Thoracic aorta (tissue), 2 donors: ENCODE data around the gene ARHGEF37. TPM values are rescaled to one million over a fixed set of nuclear protein-coding genes. Genes with fewer than 3 reads are reported as not detected.
A peak's percentile ranks its signal among the peaks of the same experiment; 100 is the strongest.

ENCODE experiments used
- ATAC-seq: fragments of 150-250 bp; one replicate; pipeline ENCODE4 v1.8.0; 2017; ENCODE audit warnings: low read depth; ENCODE audit not compliant: insufficient number of reproducible peaks, low FRiP score
- DNase-seq: peaks from one replicate; pipeline ENCODE4 v3.0.0-alpha.2; 2020; ENCODE audit warnings: low spot score
- H3K27ac ChIP-seq, 2 donors: fragments of 200-600 bp; sonication (generic); 1 replicate in 1 of 2; 2 replicates in 1 of 2; pipeline ENCODE4 v1.5.1; 2016; ENCODE audit warnings: mild to moderate bottlenecking in 2 of 2, moderate library complexity in 2 of 2
- H3K27me3 ChIP-seq: fragments of 200-600 bp; sonication (generic); replicated peaks from 2 replicates; pipeline ENCODE4 v1.6.0; 2016; ENCODE audit warnings: mild to moderate bottlenecking; ENCODE audit not compliant: insufficient read depth
- H3K36me3 ChIP-seq: fragments of 200-600 bp; sonication (generic); one replicate; pipeline ENCODE4 v1.5.1; 2016
- H3K4me1 ChIP-seq, 2 donors: fragments of 200-600 bp; sonication (generic); 1 replicate in 1 of 2; 2 replicates in 1 of 2; pipeline versions ENCODE4 v1.5.1 to v1.6.0; 2016; ENCODE audit warnings: low read depth in 2 of 2, mild to moderate bottlenecking in 1 of 2; ENCODE audit not compliant: control insufficient read depth in 1 of 2
- H3K4me3 ChIP-seq: fragments of 200-600 bp; sonication (generic); 2 replicates; pipeline ENCODE4 v1.5.1; 2016; ENCODE audit warnings: mild to moderate bottlenecking
- H3K9me3 ChIP-seq: fragments of 200-600 bp; sonication (generic); 2 replicates; pipeline ENCODE4 v1.5.1; 2016
- CTCF ChIP-seq: fragments of 200-600 bp; sonication (generic); IDR thresholded peaks from one replicate; pipeline ENCODE4 v1.5.1; 2019; ENCODE audit warnings: antibody characterized with exemption
- total RNA-seq, 2 donors: library from RNA; depleted of rRNA; stranded (reverse); fragments of >200 nt; gene quantifications; one replicate each; pipeline versions ENCODE4 v1.1.0 to v1.2.3, GENCODE V29; 2016

The ARHGEF37 gene
- total RNA-seq, 2 donors from 2014 or later, result 5.6 to 11.4 TPM

- TF ChIP-seq CTCF, result no peak
- Histone ChIP-seq H3K27ac (no peak overlapping the region), H3K4me1 (peaks cover 0 to 8% of the 10 kb centered on the region in 2 donors), H3K27me3 (no peaks in the 10 kb centered on the region), H3K36me3 (no peaks in the 10 kb centered on the region), H3K4me3 (no peak overlapping the region), H3K9me3 (no peaks in the 10 kb centered on the region)
- no peak for DNase-seq
- ATAC-seq, result no peak
Observed at GRCh38 chr5:149636191-149636860, 55.0 kb downstream of the ARHGEF37 start.

- ATAC-seq (no peak), DNase-seq (peak; percentile 25)
- peak; percentile 82 for TF ChIP-seq CTCF
- H3K9me3 ChIP-seq, result no peaks in the 10 kb centered on the region
- H3K4me1 ChIP-seq, result peaks cover 0 to 8% of the 10 kb centered on the region in 2 donors
- H3K27me3 ChIP-seq, result no peaks in the 10 kb centered on the region
- H3K36me3 ChIP-seq, result no peaks in the 10 kb centered on the region
- H3K27ac ChIP-seq, result no peak overlapping the region
- H3K4me3 ChIP-seq, result no peak overlapping the region
Observed at GRCh38 chr5:149636861-149637246, 55.6 kb downstream of the ARHGEF37 start.

- H3K4me1 ChIP-seq, result no peaks in the 10 kb centered on the region
- no peaks in the 10 kb centered on the region for H3K27me3 ChIP-seq
- H3K27ac ChIP-seq, result no peak overlapping the region
- TF ChIP-seq CTCF, result no peak
- no peaks in the 10 kb centered on the region for H3K9me3 ChIP-seq
- H3K4me3 ChIP-seq, result no peak overlapping the region
- no peak for DNase-seq
- no peaks in the 10 kb centered on the region for H3K36me3 ChIP-seq
- ATAC-seq, result no peak
Observed at GRCh38 chr5:149638136-149638535, 56.8 kb downstream of the ARHGEF37 start.

GRCh38 chr5:149638546-149639241, 57.4 kb downstream of the ARHGEF37 start:
- no peak for DNase-seq
- ATAC-seq, result no peak

More at GRCh38 chr5:149638546-149639241, 57.4 kb downstream of the ARHGEF37 start:
- H3K27ac ChIP-seq, result no peak overlapping the region
- H3K27me3 ChIP-seq, result no peaks in the 10 kb centered on the region
- H3K9me3 ChIP-seq, result no peaks in the 10 kb centered on the region
- H3K4me3 ChIP-seq, result no peak overlapping the region
- no peaks in the 10 kb centered on the region for H3K4me1 ChIP-seq
- TF ChIP-seq CTCF, result no peak
- no peaks in the 10 kb centered on the region for H3K36me3 ChIP-seq
